HCT116 (cell line): Measurements from ENCODE around the gene OXTR. TPM values are rescaled to one million over a fixed set of nuclear protein-coding genes. Genes with fewer than 3 reads are reported as not detected.

ENCODE experiments used
- ATAC-seq: fragments of 200-7000 bp; cut with Tn5 transposase; 2 replicates; pipeline ENCODE4 v1.9.1; 2020; ENCODE audit warnings: mild to moderate bottlenecking, moderate library complexity
- BruUV-seq: library from RNA; stranded (reverse); fragments of 400-500 nt; replicated peaks from 2 replicates; lab custom pipeline; 2021; lab: Mats Ljungman, UMichigan
- CTCF ChIA-PET: fragments of 300-600 bp; sonication (Branson Sonifier 250); formaldehyde crosslinking; loops from one replicate; lab custom pipeline; 2021; ENCODE audit warnings: antibody characterized with exemption; lab: Charles Lee
- POLR2A ChIA-PET: fragments of 300-600, 350-600 bp; sonication (Branson Sonifier 250); formaldehyde crosslinking; loops from one replicate; lab custom pipeline; 2021; ENCODE audit warnings: antibody characterized with exemption; lab: Charles Lee
- RAD21 ChIA-PET, 2 experiments: fragments of 300-600 bp; sonication (Branson Sonifier 250); formaldehyde crosslinking; loops; one replicate each; lab custom pipeline; 2023; ENCODE audit warnings: low total read pairs in 2 of 2; ENCODE audit not compliant: uncharacterized antibody in 2 of 2, unreplicated experiment in 2 of 2, low non-redundant PET in 1 of 2; lab: Charles Lee
- DNase-seq: peaks from one replicate; pipeline ENCODE4 v3.0.0-alpha.2; 2010; ENCODE audit warnings: low read depth, low spot score
- H2AFZ ChIP-seq: fragments of 200-600 bp; shearing (Covaris generic), sonication (generic); 2 replicates; pipeline ENCODE4 v1.6.1; 2017; ENCODE audit warnings: low read depth, mixed run types, mixed read lengths, antibody characterized with exemption, low read length; ENCODE audit not compliant: poor library complexity, severe bottlenecking
- H3K27ac ChIP-seq: 2 replicates; pipeline ENCODE4 v1.5.1; 2012; ENCODE audit warnings: low read depth, low read length
- H3K27me3 ChIP-seq: fragments of 200-600 bp; sonication (generic); 2 replicates; pipeline ENCODE4 v1.6.1; 2016; ENCODE audit warnings: mixed run types, low read length, mixed read lengths; ENCODE audit not compliant: insufficient read depth
- H3K36me3 ChIP-seq, 2 experiments: fragments of 200-500 bp in 1 of 2; fragments of 200-600 bp in 1 of 2; sonication (Bioruptor generic) in 1 of 2; sonication (generic) in 1 of 2; 2 replicates each; pipeline versions ENCODE4 v1.5.1 to v1.6.1; 2014 to 2016; ENCODE audit warnings: low read length in 2 of 2, inconsistent platforms in 1 of 2, mixed read lengths in 1 of 2, mixed run types in 1 of 2; ENCODE audit not compliant: insufficient read depth in 2 of 2, control insufficient read depth in 1 of 2
- H3K4me1 ChIP-seq, 2 experiments: fragments of 200-600 bp in 1 of 2; sonication (generic) in 1 of 2; 2 replicates each; pipeline versions ENCODE4 v1.5.1 to v1.6.1; 2012 to 2017; ENCODE audit warnings: low read length in 2 of 2, inconsistent platforms in 1 of 2, mild to moderate bottlenecking in 1 of 2, mixed read lengths in 1 of 2, mixed run types in 1 of 2, moderate library complexity in 1 of 2; ENCODE audit not compliant: insufficient read depth in 2 of 2, control insufficient read depth in 1 of 2
- H3K4me2 ChIP-seq: fragments of 200-600 bp; sonication (generic); 2 replicates; pipeline ENCODE4 v1.6.1; 2017; ENCODE audit warnings: mixed run types, low read length, mixed read lengths
- H3K4me3 ChIP-seq, 2 experiments: fragments of 200-600 bp in 1 of 2; sonication (generic) in 1 of 2; replicated peaks in 1 of 2; 2 replicates each; pipeline ENCODE4 v1.5.1; 2011 to 2016; ENCODE audit warnings: low read length in 2 of 2, control low read depth in 1 of 2, low read depth in 1 of 2, mild to moderate bottlenecking in 1 of 2, mixed read lengths in 1 of 2, mixed run types in 1 of 2
- H3K79me2 ChIP-seq: fragments of 200-600 bp; sonication (generic); 2 replicates; pipeline ENCODE4 v1.6.1; 2017; ENCODE audit warnings: mild to moderate bottlenecking, mixed run types, low read length, moderate library complexity, mixed read lengths; ENCODE audit not compliant: insufficient read depth
- H3K9ac ChIP-seq: fragments of 200-600 bp; sonication (generic); 2 replicates; pipeline ENCODE4 v1.6.1; 2016; ENCODE audit warnings: low read length, mixed read lengths
- H3K9me2 ChIP-seq: fragments of 200-600 bp; sonication (generic), shearing (Covaris generic); 2 replicates; pipeline ENCODE4 v1.6.1; 2017; ENCODE audit warnings: mixed run types, mild to moderate bottlenecking, moderate library complexity; ENCODE audit not compliant: insufficient read depth
- H3K9me3 ChIP-seq, 2 experiments: fragments of 200-500 bp in 1 of 2; fragments of 200-600 bp in 1 of 2; sonication (Bioruptor generic) in 1 of 2; sonication (generic) in 1 of 2; 2 replicates each; pipeline ENCODE4 v1.6.1; 2014 to 2017; ENCODE audit warnings: low read length in 2 of 2, mixed read lengths in 2 of 2, inconsistent platforms in 1 of 2, low read depth in 1 of 2, mild to moderate bottlenecking in 1 of 2, mixed run types in 1 of 2, moderate library complexity in 1 of 2; ENCODE audit not compliant: control insufficient read depth in 1 of 2, insufficient read depth in 1 of 2
- H4K20me1 ChIP-seq: fragments of 200-600 bp; sonication (generic), shearing (Covaris generic); 2 replicates; pipeline ENCODE4 v1.6.1; 2017; ENCODE audit warnings: mixed run types, mild to moderate bottlenecking, moderate library complexity; ENCODE audit not compliant: insufficient read depth
- CBX3 ChIP-seq: IDR thresholded peaks from 2 replicates; pipeline ENCODE4 v1.6.1; 2012; ENCODE audit warnings: low read depth
- CEBPB ChIP-seq: IDR thresholded peaks from 2 replicates; pipeline ENCODE4 v1.6.1; 2012; ENCODE audit warnings: low read depth
- CTCF ChIP-seq, 3 experiments: fragments of 200-600 bp in 1 of 3; sonication (generic) in 1 of 3; IDR thresholded peaks in 2 of 3; conservative IDR thresholded peaks in 1 of 3; 2 replicates each; pipeline ENCODE4 v1.5.1; 2012 to 2017; ENCODE audit warnings: low read depth in 2 of 3, low read length in 2 of 3, antibody characterized with exemption in 1 of 3, borderline replicate concordance in 1 of 3, control low read depth in 1 of 3, mild to moderate bottlenecking in 1 of 3, mixed read lengths in 1 of 3, mixed run types in 1 of 3, moderate library complexity in 1 of 3; ENCODE audit not compliant: insufficient read depth in 1 of 3
- ELF1 ChIP-seq: IDR thresholded peaks from 2 replicates; pipeline ENCODE4 v1.6.1; 2012; ENCODE audit warnings: low read depth, borderline replicate concordance
- FOSL1 ChIP-seq: IDR thresholded peaks from 2 replicates; pipeline ENCODE4 v1.6.1; 2012; ENCODE audit warnings: low read depth
- MAX ChIP-seq: IDR thresholded peaks from 2 replicates; pipeline ENCODE4 v1.6.1; 2012
- POLR2A ChIP-seq: IDR thresholded peaks from 2 replicates; pipeline ENCODE4 v1.7.0; 2011; ENCODE audit warnings: borderline replicate concordance; ENCODE audit not compliant: insufficient read depth, insufficient read length; ENCODE audit errors: extremely low read depth
- RAD21 ChIP-seq: IDR thresholded peaks from 2 replicates; pipeline ENCODE4 v1.6.1; 2012; ENCODE audit warnings: low read depth, mild to moderate bottlenecking
- SP1 ChIP-seq: IDR thresholded peaks from 2 replicates; pipeline ENCODE4 v1.6.1; 2012; ENCODE audit warnings: low read depth
- intact Hi-C: fragments of 100-400 bp; cut with micrococcal nuclease; formaldehyde crosslinking; loops from 2 replicates; pipeline ENCODE4 v1.10.0; 2022
- total RNA-seq: library from RNA; stranded (reverse); gene quantifications from one replicate; pipeline ENCODE4 v1.2.1, GENCODE V29; 2021; ENCODE audit not compliant: unreplicated experiment

OXTR gene
- total RNA-seq, 1 experiment from 2014 or later: 1.3 TPM

GRCh38 chr3:8778475-8778874 lies 9.1 kb upstream of the OXTR start:
- Histone ChIP-seq H3K79me2 (no peaks in the 10 kb centered on the region), H3K9ac (no peak overlapping the region), H3K9me3 (no peaks in the 10 kb centered on the region), H3K4me3 (no peak overlapping the region), H2AFZ (no peak overlapping the region), H3K9me2 (no peaks in the 10 kb centered on the region), H4K20me1 (no peaks in the 10 kb centered on the region), H3K36me3 (no peaks in the 10 kb centered on the region), H3K27ac (no peak overlapping the region), H3K27me3 (no peaks in the 10 kb centered on the region; the same call in 1 of the 2 replicates), H3K4me2 (no peak overlapping the region), H3K4me1 (no peaks in the 10 kb centered on the region)
- ChIA-PET POLR2A (no interaction called here), CTCF (no interaction called here), RAD21 (no interaction called here)
- TF ChIP-seq RAD21: no peak
- TF ChIP-seq FOSL1: no peak
- no peak for TF ChIP-seq SP1
- TF ChIP-seq ELF1: no peak
- no peak for TF ChIP-seq CEBPB
- TF ChIP-seq CTCF (IDR thresholded peaks at IDR 0.05 in 2 of 3, conservative IDR thresholded peaks at IDR 0.05 in 1 of 3; ENCODE audit: borderline replicate concordance in 1 of 3, insufficient read depth in 1 of 3, low read depth in 2 of 3, low read length in 2 of 3): no peak
- intact Hi-C loops: no loop called here
- ATAC-seq (no peak), DNase-seq (no peak)
- no TSS peak for BruUV-seq

GRCh38 chr3:8777978-8778267 lies 8.5 kb upstream of the OXTR start:
- ChIA-PET CTCF (no interaction called here), POLR2A (no interaction called here), RAD21 (no interaction called here)
- H3K4me3 ChIP-seq: no peak overlapping the region
- no peaks in the 10 kb centered on the region for H3K9me2 ChIP-seq
- TF ChIP-seq POLR2A (no peak), RAD21 (no peak), CBX3 (no peak), MAX (no peak)
- H3K79me2 ChIP-seq: no peaks in the 10 kb centered on the region
- DNase-seq: no peak
- intact Hi-C loops: no loop called here
- no peak overlapping the region for H2AFZ ChIP-seq
- H3K9me3 ChIP-seq: no peaks in the 10 kb centered on the region
- BruUV-seq: no TSS peak
- H3K4me1 ChIP-seq: no peaks in the 10 kb centered on the region
- no peak overlapping the region for H3K27ac ChIP-seq
- H3K9ac ChIP-seq: no peak overlapping the region
- no peak overlapping the region for H3K4me2 ChIP-seq
- H4K20me1 ChIP-seq: no peaks in the 10 kb centered on the region
- H3K36me3 ChIP-seq: no peaks in the 10 kb centered on the region
- no peaks in the 10 kb centered on the region; the same call in 1 of the 2 replicates for H3K27me3 ChIP-seq
- ATAC-seq: no peak
